ENCODE measurements around the gene ORC2.
"Not testable (repeated sequence)": the region's sequence is repeated elsewhere in the genome, so short reads cannot be mapped to it uniquely, and the experiment has no call there.

ORC2 gene

GRCh38 chr2:200968162-200968561 lies 4.7 kb upstream of the ORC2 start:
- peaks cover 14% of the 10 kb centered on the region for H3K4me1 ChIP-seq (ENCODE audit: control insufficient read depth, insufficient read depth, low read length)
- no peak overlapping the region for H3K4me3 ChIP-seq (ENCODE audit: low read length)
- no peaks in the 10 kb centered on the region for H3K9me3 ChIP-seq (replicated peaks; ENCODE audit: low read length)
- no peaks in the 10 kb centered on the region for H3K27me3 ChIP-seq (ENCODE audit: control insufficient read depth, insufficient read depth, low read length)
- no peak overlapping the region for H3K9ac ChIP-seq (ENCODE audit: low read depth, low read length)
- no peaks in the 10 kb centered on the region for H3K36me3 ChIP-seq (ENCODE audit: insufficient read depth, low read length)
- no peak overlapping the region for H3K4me2 ChIP-seq (ENCODE audit: low read length)

- H3K4me1 ChIP-seq (ENCODE audit: control insufficient read depth, insufficient read depth, low read length) = peaks cover 24% of the 10 kb centered on the region
- no peak overlapping the region for H3K4me3 ChIP-seq (ENCODE audit: low read length)
- H3K9me3 ChIP-seq (replicated peaks; ENCODE audit: low read length) = no peaks in the 10 kb centered on the region
- H3K9ac ChIP-seq (ENCODE audit: low read depth, low read length) = no peak overlapping the region
- H3K36me3 ChIP-seq (ENCODE audit: insufficient read depth, low read length) = no peaks in the 10 kb centered on the region
- no peaks in the 10 kb centered on the region for H3K27me3 ChIP-seq (ENCODE audit: control insufficient read depth, insufficient read depth, low read length)
- no peak overlapping the region for H3K4me2 ChIP-seq (ENCODE audit: low read length)
Observed at GRCh38 chr2:200966770-200967169, 3.3 kb upstream of the ORC2 start.

DNA sequence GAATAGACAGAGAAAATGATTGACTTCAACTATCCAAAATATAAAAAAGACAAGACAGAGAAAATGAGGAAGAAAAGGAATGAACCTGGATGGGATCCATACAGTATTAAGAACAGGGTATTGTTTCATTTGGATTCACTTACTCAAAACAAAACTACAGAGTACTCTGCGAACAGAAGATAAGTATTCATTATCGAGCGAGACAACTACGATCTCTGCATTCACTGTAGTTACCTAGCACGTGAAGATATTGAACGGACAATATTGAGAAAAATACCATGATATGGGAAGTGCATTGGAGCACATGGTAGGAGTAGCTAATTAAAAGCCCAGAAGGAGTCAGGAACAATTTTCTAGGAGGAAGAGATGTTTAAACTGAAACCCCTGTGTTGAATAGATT lies 1.0 kb upstream of the ORC2 start:
- H3K4me2 ChIP-seq (ENCODE audit: low read length) = peak overlapping the region; percentile 90
- no peaks in the 10 kb centered on the region for H3K27me3 ChIP-seq (ENCODE audit: control insufficient read depth, insufficient read depth, low read length)
- H3K36me3 ChIP-seq (ENCODE audit: insufficient read depth, low read length) = no peaks in the 10 kb centered on the region
- peaks cover 28% of the 10 kb centered on the region for H3K4me1 ChIP-seq (ENCODE audit: control insufficient read depth, insufficient read depth, low read length)
- peak overlapping the region; percentile 82 for H3K9ac ChIP-seq (ENCODE audit: low read depth, low read length)
- H3K9me3 ChIP-seq (replicated peaks; ENCODE audit: low read length) = no peaks in the 10 kb centered on the region
- peak overlapping the region; percentile 92 for H3K4me3 ChIP-seq (ENCODE audit: low read length)

DNA sequence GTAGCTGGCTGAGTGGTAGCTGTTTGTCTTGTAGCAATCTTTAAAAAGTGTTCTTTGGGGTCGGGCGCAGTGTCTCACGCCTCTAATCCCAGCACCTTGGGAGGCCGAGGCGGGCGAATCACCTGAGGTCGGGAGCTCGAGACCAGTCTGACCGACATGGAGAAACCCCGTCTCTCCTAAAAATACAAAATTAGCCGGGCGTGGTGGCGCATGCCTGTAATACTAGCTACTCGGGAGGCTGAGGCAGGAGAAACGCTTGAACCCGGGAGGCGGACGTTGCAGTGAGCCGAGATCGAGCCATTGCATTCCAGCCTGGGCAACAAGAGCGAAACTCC lies 425 bp upstream of the ORC2 start:
- not testable (repeated sequence) for H3K9me3 ChIP-seq (replicated peaks; ENCODE audit: low read length); H3K36me3 ChIP-seq (ENCODE audit: insufficient read depth, low read length); H3K27me3 ChIP-seq (ENCODE audit: control insufficient read depth, insufficient read depth, low read length)
- peak overlapping the region; percentile 92 for H3K4me3 ChIP-seq (ENCODE audit: low read length)
- H3K4me1 ChIP-seq (ENCODE audit: control insufficient read depth, insufficient read depth, low read length) = peaks cover 28% of the 10 kb centered on the region
- H3K9ac ChIP-seq (ENCODE audit: low read depth, low read length) = peak overlapping the region; percentile 82
- H3K4me2 ChIP-seq (ENCODE audit: low read length) = peak overlapping the region; percentile 90

- Histone ChIP-seq H3K27me3 (ENCODE audit: control insufficient read depth, insufficient read depth, low read length) (no peaks in the 10 kb centered on the region), H3K9me3 (replicated peaks; ENCODE audit: low read length) (no peaks in the 10 kb centered on the region), H3K4me3 (ENCODE audit: low read length) (peak overlapping the region; percentile 92), H3K9ac (ENCODE audit: low read depth, low read length) (peak overlapping the region; percentile 82), H3K36me3 (ENCODE audit: insufficient read depth, low read length) (no peaks in the 10 kb centered on the region), H3K4me2 (ENCODE audit: low read length) (peak overlapping the region; percentile 90), H3K4me1 (ENCODE audit: control insufficient read depth, insufficient read depth, low read length) (peaks cover 28% of the 10 kb centered on the region)
Observed at GRCh38 chr2:200962811-200963123, 693 bp downstream of the ORC2 start.

- Histone ChIP-seq H3K9ac (ENCODE audit: low read depth, low read length) (peak overlapping the region; percentile 82), H3K27me3 (ENCODE audit: control insufficient read depth, insufficient read depth, low read length) (no peaks in the 10 kb centered on the region), H3K9me3 (replicated peaks; ENCODE audit: low read length) (no peaks in the 10 kb centered on the region), H3K36me3 (ENCODE audit: insufficient read depth, low read length) (peaks cover 5% of the 10 kb centered on the region), H3K4me2 (ENCODE audit: low read length) (peak overlapping the region; percentile 90), H3K4me1 (ENCODE audit: control insufficient read depth, insufficient read depth, low read length) (peaks cover 23% of the 10 kb centered on the region), H3K4me3 (ENCODE audit: low read length) (no peak overlapping the region)
Observed at GRCh38 chr2:200961674-200962073, 1.8 kb downstream of the ORC2 start.

- peaks cover 35% of the 10 kb centered on the region for H3K36me3 ChIP-seq (ENCODE audit: insufficient read depth, low read length)
- peaks cover 5% of the 10 kb centered on the region for H3K4me1 ChIP-seq (ENCODE audit: control insufficient read depth, insufficient read depth, low read length)
- H3K4me3 ChIP-seq (ENCODE audit: low read length) = no peak overlapping the region
- no peak overlapping the region for H3K9ac ChIP-seq (ENCODE audit: low read depth, low read length)
- no peaks in the 10 kb centered on the region for H3K9me3 ChIP-seq (replicated peaks; ENCODE audit: low read length)
- no peaks in the 10 kb centered on the region for H3K27me3 ChIP-seq (ENCODE audit: control insufficient read depth, insufficient read depth, low read length)
- no peak overlapping the region for H3K4me2 ChIP-seq (ENCODE audit: low read length)
Observed at GRCh38 chr2:200950378-200950777, 13.1 kb downstream of the ORC2 start.

GRCh38 chr2:200945395-200945729 lies 18.1 kb downstream of the ORC2 start:
- H3K9me3 ChIP-seq (replicated peaks; ENCODE audit: low read length) = no peaks in the 10 kb centered on the region
- peaks cover 29% of the 10 kb centered on the region for H3K36me3 ChIP-seq (ENCODE audit: insufficient read depth, low read length)
- no peak overlapping the region for H3K9ac ChIP-seq (ENCODE audit: low read depth, low read length)
- no peak overlapping the region for H3K4me2 ChIP-seq (ENCODE audit: low read length)
- H3K4me1 ChIP-seq (ENCODE audit: control insufficient read depth, insufficient read depth, low read length) = peaks cover 19% of the 10 kb centered on the region
- H3K4me3 ChIP-seq (ENCODE audit: low read length) = no peak overlapping the region
- H3K27me3 ChIP-seq (ENCODE audit: control insufficient read depth, insufficient read depth, low read length) = no peaks in the 10 kb centered on the region

DNA sequence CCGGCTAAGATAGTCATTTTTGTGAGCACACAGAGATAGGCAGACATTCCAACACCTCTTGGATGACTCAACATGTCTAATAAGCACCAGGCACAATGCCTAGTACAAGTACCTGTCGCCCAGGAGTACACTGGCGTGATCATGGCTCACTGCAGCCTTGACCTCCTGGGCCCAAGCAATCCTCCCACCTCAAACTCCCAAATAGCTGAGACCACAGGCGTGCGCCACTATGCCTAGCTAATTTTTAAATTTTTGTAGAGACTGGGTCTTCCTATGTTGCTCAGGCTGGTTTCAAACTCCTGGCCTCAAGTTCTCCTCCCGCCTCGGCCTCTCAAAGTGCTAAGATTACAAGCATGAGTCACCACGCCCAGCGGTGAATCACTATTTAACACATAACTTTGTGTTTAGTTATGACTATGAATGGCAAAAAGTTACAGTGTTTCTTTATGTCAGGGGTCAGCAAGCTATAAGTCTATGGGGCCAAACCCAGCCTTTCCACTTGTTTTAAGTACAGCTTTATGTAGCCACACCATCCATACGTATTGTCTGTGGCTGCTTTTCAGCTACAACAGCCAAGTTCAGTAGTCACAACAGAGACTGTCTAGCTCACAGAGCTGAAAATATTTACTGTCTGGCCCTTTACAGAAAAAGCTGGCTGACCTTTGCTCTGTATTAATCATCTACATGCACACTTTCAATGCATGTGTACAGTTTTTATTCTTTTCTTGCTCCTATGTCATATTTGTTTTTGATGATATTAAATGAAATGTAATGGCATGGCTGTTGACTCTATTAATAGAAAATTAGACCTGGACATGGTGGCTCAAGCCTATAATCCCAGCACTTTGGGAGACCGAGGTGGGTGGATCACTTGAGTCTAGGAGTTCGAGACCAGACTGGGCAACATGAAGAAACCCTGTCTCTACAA lies 18.7 kb downstream of the ORC2 start:
- H3K4me2 ChIP-seq (ENCODE audit: low read length) = peak overlapping the region; percentile 30
- H3K4me3 ChIP-seq (ENCODE audit: low read length) = no peak overlapping the region
- no peaks in the 10 kb centered on the region for H3K27me3 ChIP-seq (ENCODE audit: control insufficient read depth, insufficient read depth, low read length)
- H3K4me1 ChIP-seq (ENCODE audit: control insufficient read depth, insufficient read depth, low read length) = peaks cover 19% of the 10 kb centered on the region
- no peak overlapping the region for H3K9ac ChIP-seq (ENCODE audit: low read depth, low read length)
- H3K9me3 ChIP-seq (replicated peaks; ENCODE audit: low read length) = no peaks in the 10 kb centered on the region
- H3K36me3 ChIP-seq (ENCODE audit: insufficient read depth, low read length) = peaks cover 35% of the 10 kb centered on the region

DNA sequence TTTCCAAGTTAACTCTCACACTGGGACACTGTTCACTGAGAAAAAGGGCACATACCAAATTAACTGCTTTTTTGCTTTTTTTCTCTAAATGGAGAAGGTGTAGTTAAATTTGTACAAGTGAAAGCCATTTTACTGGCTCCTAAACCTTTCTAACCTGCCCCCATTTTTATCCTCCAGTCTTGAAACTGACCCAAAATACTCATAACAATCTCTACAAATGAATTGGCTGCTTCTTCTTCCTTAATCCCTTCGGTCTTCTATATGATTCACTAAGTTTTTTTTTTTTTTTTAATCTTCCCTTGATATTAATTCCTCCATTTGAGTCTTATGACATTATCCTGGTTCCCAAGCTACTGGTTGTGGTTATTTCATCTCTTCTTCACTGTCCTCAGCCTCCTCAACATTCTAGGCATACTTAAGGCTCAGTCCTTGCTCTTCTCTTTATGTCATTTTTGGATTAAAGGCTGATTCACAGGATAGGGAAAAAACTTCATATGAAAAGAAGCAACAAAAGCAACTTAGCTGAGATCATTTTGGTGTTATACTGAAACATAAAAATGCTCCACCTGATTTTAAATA lies 19.8 kb downstream of the ORC2 start:
- H3K4me3 ChIP-seq (ENCODE audit: low read length) = no peak overlapping the region
- H3K9me3 ChIP-seq (replicated peaks; ENCODE audit: low read length) = no peaks in the 10 kb centered on the region
- H3K4me2 ChIP-seq (ENCODE audit: low read length) = no peak overlapping the region
- peaks cover 19% of the 10 kb centered on the region for H3K4me1 ChIP-seq (ENCODE audit: control insufficient read depth, insufficient read depth, low read length)
- no peaks in the 10 kb centered on the region for H3K27me3 ChIP-seq (ENCODE audit: control insufficient read depth, insufficient read depth, low read length)
- H3K9ac ChIP-seq (ENCODE audit: low read depth, low read length) = no peak overlapping the region
- peaks cover 38% of the 10 kb centered on the region for H3K36me3 ChIP-seq (ENCODE audit: insufficient read depth, low read length)

DNA sequence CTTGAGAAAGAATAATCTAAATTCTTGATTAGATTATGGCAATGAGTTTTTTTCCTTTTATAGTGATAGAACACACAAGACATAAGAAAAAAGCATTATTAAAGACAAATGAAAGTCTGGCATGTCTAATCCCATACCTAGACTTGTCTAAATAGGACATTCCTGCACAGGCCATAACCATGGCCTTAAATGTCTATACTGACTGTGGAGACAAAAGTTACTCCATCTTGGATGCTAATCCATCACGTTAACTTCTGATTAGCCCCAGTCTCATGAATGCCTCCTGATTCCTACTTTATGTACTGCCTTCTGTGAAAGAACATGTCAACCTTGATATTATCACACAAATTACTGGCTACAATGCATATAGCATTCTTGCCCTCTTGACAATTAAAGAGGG lies 23.6 kb downstream of the ORC2 start:
- H3K9ac ChIP-seq (ENCODE audit: low read depth, low read length) = no peak overlapping the region
- no peaks in the 10 kb centered on the region for H3K27me3 ChIP-seq (ENCODE audit: control insufficient read depth, insufficient read depth, low read length)
- H3K4me1 ChIP-seq (ENCODE audit: control insufficient read depth, insufficient read depth, low read length) = peaks cover 9% of the 10 kb centered on the region
- H3K36me3 ChIP-seq (ENCODE audit: insufficient read depth, low read length) = peaks cover 60% of the 10 kb centered on the region
- H3K4me2 ChIP-seq (ENCODE audit: low read length) = no peak overlapping the region
- no peak overlapping the region for H3K4me3 ChIP-seq (ENCODE audit: low read length)
- H3K9me3 ChIP-seq (replicated peaks; ENCODE audit: low read length) = no peaks in the 10 kb centered on the region
